HepG2 (cell line): ENCODE results near the gene TRAPPC12.

Experiments used
- EP300 ChIP-seq, 3 experiments: sonication (generic) in 1 of 3; formaldehyde crosslinking in 1 of 3; IDR thresholded peaks; 2 replicates each; pipeline versions ENCODE4 v1.5.1 to v1.6.1; 2011 to 2020; ENCODE audit warnings: low read depth in 2 of 3, low read length in 2 of 3, borderline replicate concordance in 1 of 3, improper control_type of control experiment in 1 of 3, mild to moderate bottlenecking in 1 of 3, missing genetic modification reagents in 1 of 3, moderate library complexity in 1 of 3
- EZH2 ChIP-seq: conservative IDR thresholded peaks from 2 replicates; pipeline ENCODE4 v1.6.1; 2012; ENCODE audit warnings: mild to moderate bottlenecking, low read depth, low read length, moderate library complexity
- ZBTB43 ChIP-seq: sonication (generic); formaldehyde crosslinking; conservative IDR thresholded peaks from 2 replicates; pipeline ENCODE4 v1.4.0; 2020; ENCODE audit warnings: missing genetic modification reagents
- ZNF263 ChIP-seq: sonication (generic); formaldehyde crosslinking; IDR thresholded peaks from 2 replicates; pipeline ENCODE4 v1.4.0; 2020; ENCODE audit warnings: missing genetic modification reagents
- TF ChIP-seq, protein P1 (sequence below): sonication (generic); formaldehyde crosslinking; IDR thresholded peaks from 2 replicates; pipeline ENCODE4 v1.4.0; 2020; ENCODE audit warnings: missing genetic modification reagents

- TF ChIP-seq ZNF263 (CRISPR knock-in tag): no peak
- TF ChIP-seq EZH2: no peak
- TF ChIP-seq ZBTB43 (CRISPR knock-in tag): no peak
- TF ChIP-seq EP300 (IDR thresholded peaks at IDR 0.05; ENCODE audit: low read depth in 2 of 2, low read length in 2 of 2): no peak
- TF ChIP-seq EP300 (CRISPR knock-in tag; IDR thresholded peaks at IDR 0.05; ENCODE audit: borderline replicate concordance): no peak
- TF ChIP-seq, protein P1, sequence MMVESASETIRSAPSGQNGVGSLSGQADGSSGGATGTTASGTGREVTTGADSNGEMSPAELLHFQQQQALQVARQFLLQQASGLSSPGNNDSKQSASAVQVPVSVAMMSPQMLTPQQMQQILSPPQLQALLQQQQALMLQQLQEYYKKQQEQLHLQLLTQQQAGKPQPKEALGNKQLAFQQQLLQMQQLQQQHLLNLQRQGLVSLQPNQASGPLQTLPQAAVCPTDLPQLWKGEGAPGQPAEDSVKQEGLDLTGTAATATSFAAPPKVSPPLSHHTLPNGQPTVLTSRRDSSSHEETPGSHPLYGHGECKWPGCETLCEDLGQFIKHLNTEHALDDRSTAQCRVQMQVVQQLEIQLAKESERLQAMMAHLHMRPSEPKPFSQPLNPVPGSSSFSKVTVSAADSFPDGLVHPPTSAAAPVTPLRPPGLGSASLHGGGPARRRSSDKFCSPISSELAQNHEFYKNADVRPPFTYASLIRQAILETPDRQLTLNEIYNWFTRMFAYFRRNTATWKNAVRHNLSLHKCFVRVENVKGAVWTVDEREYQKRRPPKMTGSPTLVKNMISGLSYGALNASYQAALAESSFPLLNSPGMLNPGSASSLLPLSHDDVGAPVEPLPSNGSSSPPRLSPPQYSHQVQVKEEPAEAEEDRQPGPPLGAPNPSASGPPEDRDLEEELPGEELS (CRISPR knock-in tag): no peak
Observed at GRCh38 chr2:3467654-3468053, 88.2 kb downstream of the TRAPPC12 start.
